ACC112 (cell line): Measurements from ENCODE around the gene PTGER3.

Experiments used
- H2AFZ ChIP-seq: fragments of 200-600 bp; sonication (generic); one replicate; pipeline ENCODE4 v1.6.0; 2017; ENCODE audit warnings: antibody characterized with exemption, low read length; ENCODE audit not compliant: unreplicated experiment
- H3K27ac ChIP-seq: fragments of 200-600 bp; sonication (generic); 2 replicates; pipeline ENCODE4 v1.5.1; 2014; ENCODE audit warnings: low read depth, mild to moderate bottlenecking, antibody characterized with exemption, low read length, moderate library complexity
- H3K27me3 ChIP-seq: fragments of 200-600 bp; sonication (generic); 2 replicates; pipeline ENCODE4 v1.6.1; 2014; ENCODE audit warnings: mild to moderate bottlenecking, antibody characterized with exemption, low read length, moderate library complexity, mixed read lengths; ENCODE audit not compliant: insufficient read depth
- H3K36me3 ChIP-seq: fragments of 200-600 bp; sonication (generic); 2 replicates; pipeline ENCODE4 v1.6.1; 2016; ENCODE audit warnings: mild to moderate bottlenecking, antibody characterized with exemption, low read length, moderate library complexity, mixed read lengths; ENCODE audit not compliant: insufficient read depth
- H3K4me1 ChIP-seq: fragments of 200-600 bp; sonication (generic); one replicate; pipeline ENCODE4 v1.6.1; 2016; ENCODE audit warnings: low read length, mixed read lengths; ENCODE audit not compliant: insufficient read depth, unreplicated experiment, control insufficient read depth
- H3K4me3 ChIP-seq: fragments of 200-600 bp; sonication (generic); 2 replicates; pipeline ENCODE4 v1.5.1; 2014; ENCODE audit warnings: mild to moderate bottlenecking, low read depth, low read length
- H3K79me2 ChIP-seq: fragments of 200-600 bp; sonication (generic); one replicate; pipeline ENCODE4 v1.6.0; 2016; ENCODE audit warnings: low read length; ENCODE audit not compliant: control insufficient read depth, unreplicated experiment, insufficient read depth

The PTGER3 gene

GRCh38 chr1:71033136-71033535 is 14.5 kb downstream of the PTGER3 start:
- Histone ChIP-seq H3K79me2 (no peaks in the 10 kb centered on the region), H3K27me3 (peaks cover 17% of the 10 kb centered on the region), H3K27ac (no peak overlapping the region), H3K4me1 (no peaks in the 10 kb centered on the region), H2AFZ (no peak overlapping the region), H3K4me3 (no peak overlapping the region), H3K36me3 (no peaks in the 10 kb centered on the region)

- peaks cover 17% of the 10 kb centered on the region for H3K27me3 ChIP-seq
- no peaks in the 10 kb centered on the region for H3K36me3 ChIP-seq
- H3K4me1 ChIP-seq, result no peaks in the 10 kb centered on the region
- no peak overlapping the region for H3K27ac ChIP-seq
- no peak overlapping the region for H2AFZ ChIP-seq
- no peaks in the 10 kb centered on the region for H3K79me2 ChIP-seq
- H3K4me3 ChIP-seq, result no peak overlapping the region
These were observed 16.2 kb downstream of the PTGER3 start for GRCh38 chr1:71031426-71031825.

GRCh38 chr1:71030026-71030425 is 17.6 kb downstream of the PTGER3 start:
- H2AFZ ChIP-seq, result no peak overlapping the region
- no peaks in the 10 kb centered on the region for H3K79me2 ChIP-seq
- no peak overlapping the region for H3K27ac ChIP-seq
- no peaks in the 10 kb centered on the region for H3K36me3 ChIP-seq
- no peaks in the 10 kb centered on the region for H3K4me1 ChIP-seq
- no peak overlapping the region for H3K4me3 ChIP-seq
- peaks cover 17% of the 10 kb centered on the region for H3K27me3 ChIP-seq

GRCh38 chr1:71028981-71029380 is 18.6 kb downstream of the PTGER3 start:
- no peak overlapping the region for H3K4me3 ChIP-seq
- H3K4me1 ChIP-seq, result no peaks in the 10 kb centered on the region
- no peaks in the 10 kb centered on the region for H3K79me2 ChIP-seq
- no peaks in the 10 kb centered on the region for H3K36me3 ChIP-seq
- peaks cover 17% of the 10 kb centered on the region for H3K27me3 ChIP-seq
- no peak overlapping the region for H2AFZ ChIP-seq
- H3K27ac ChIP-seq, result no peak overlapping the region

GRCh38 chr1:71027991-71028390 is 19.6 kb downstream of the PTGER3 start:
- H3K4me1 ChIP-seq, result no peaks in the 10 kb centered on the region
- no peak overlapping the region for H2AFZ ChIP-seq
- H3K79me2 ChIP-seq, result no peaks in the 10 kb centered on the region
- peaks cover 23% of the 10 kb centered on the region for H3K27me3 ChIP-seq
- no peak overlapping the region for H3K27ac ChIP-seq
- no peak overlapping the region for H3K4me3 ChIP-seq
- no peaks in the 10 kb centered on the region for H3K36me3 ChIP-seq

- no peak overlapping the region for H3K27ac ChIP-seq
- H3K4me1 ChIP-seq, result no peaks in the 10 kb centered on the region
These were observed 21.5 kb downstream of the PTGER3 start for GRCh38 chr1:71026093-71026492.

GRCh38 chr1:71023515-71023914 is 24.1 kb downstream of the PTGER3 start:
- Histone ChIP-seq H3K79me2 (no peaks in the 10 kb centered on the region), H3K36me3 (no peaks in the 10 kb centered on the region), H3K4me3 (no peak overlapping the region), H2AFZ (no peak overlapping the region), H3K27ac (no peak overlapping the region), H3K4me1 (no peaks in the 10 kb centered on the region), H3K27me3 (peaks cover 12% of the 10 kb centered on the region; the same call in 1 of the 2 replicates)

More at GRCh38 chr1:71026093-71026492, 21.5 kb downstream of the PTGER3 start:
- Histone ChIP-seq H3K36me3 (no peaks in the 10 kb centered on the region), H2AFZ (no peak overlapping the region), H3K79me2 (no peaks in the 10 kb centered on the region), H3K4me3 (no peak overlapping the region), H3K27me3 (peaks cover 15% of the 10 kb centered on the region; the same call in 1 of the 2 replicates)

GRCh38 chr1:71019233-71019969 is 28.2 kb downstream of the PTGER3 start:
- Histone ChIP-seq H3K36me3 (no peaks in the 10 kb centered on the region), H3K27ac (no peak overlapping the region), H3K79me2 (no peaks in the 10 kb centered on the region), H3K4me3 (no peak overlapping the region), H2AFZ (no peak overlapping the region), H3K27me3 (peaks cover 12% of the 10 kb centered on the region; the same call in 1 of the 2 replicates), H3K4me1 (no peaks in the 10 kb centered on the region)

GRCh38 chr1:71018791-71019190 is 28.8 kb downstream of the PTGER3 start:
- no peak overlapping the region for H3K27ac ChIP-seq
- peaks cover 10% of the 10 kb centered on the region; the same call in 1 of the 2 replicates for H3K27me3 ChIP-seq
- H3K4me1 ChIP-seq, result no peaks in the 10 kb centered on the region
- H2AFZ ChIP-seq, result no peak overlapping the region
- H3K4me3 ChIP-seq, result no peak overlapping the region
- no peaks in the 10 kb centered on the region for H3K79me2 ChIP-seq
- no peaks in the 10 kb centered on the region for H3K36me3 ChIP-seq

GRCh38 chr1:71015745-71016144 is 31.9 kb downstream of the PTGER3 start:
- no peaks in the 10 kb centered on the region for H3K79me2 ChIP-seq

GRCh38 chr1:71014178-71014579 is 33.4 kb downstream of the PTGER3 start:
- no peaks in the 10 kb centered on the region for H3K4me1 ChIP-seq

More at GRCh38 chr1:71015745-71016144, 31.9 kb downstream of the PTGER3 start:
- Histone ChIP-seq H3K4me3 (no peak overlapping the region), H3K36me3 (no peaks in the 10 kb centered on the region), H3K27ac (no peak overlapping the region), H3K27me3 (no peaks in the 10 kb centered on the region), H3K4me1 (no peaks in the 10 kb centered on the region), H2AFZ (no peak overlapping the region)

More at GRCh38 chr1:71014178-71014579, 33.4 kb downstream of the PTGER3 start:
- no peak overlapping the region for H3K27ac ChIP-seq
- no peak overlapping the region for H3K4me3 ChIP-seq
- H3K36me3 ChIP-seq, result no peaks in the 10 kb centered on the region
- no peaks in the 10 kb centered on the region for H3K79me2 ChIP-seq
- no peaks in the 10 kb centered on the region for H3K27me3 ChIP-seq
- H2AFZ ChIP-seq, result no peak overlapping the region
